GM12874 (cell line): ENCODE results near the gene STH.

Experiments
- CTCF ChIP-seq: IDR thresholded peaks from 2 replicates; pipeline ENCODE4 v1.5.1; 2011; ENCODE audit warnings: low read depth, mild to moderate bottlenecking, control low read depth, low read length, moderate library complexity; ENCODE audit not compliant: insufficient read depth

Gene STH

GRCh38 chr17:46031920-46032319, 32.9 kb downstream of the STH start:
- TF ChIP-seq CTCF = no peak

GRCh38 chr17:46032909-46033308, 33.9 kb downstream of the STH start:
- no peak for TF ChIP-seq CTCF

- no peak for TF ChIP-seq CTCF
These were observed 34.3 kb downstream of the STH start for GRCh38 chr17:46033392-46033791.

- TF ChIP-seq CTCF = no peak
These were observed 36.2 kb downstream of the STH start for GRCh38 chr17:46035112-46035818.

GRCh38 chr17:46036491-46036890, 37.4 kb downstream of the STH start:
- TF ChIP-seq CTCF = no peak

- TF ChIP-seq CTCF = no peak
These were observed 38.7 kb downstream of the STH start for GRCh38 chr17:46037722-46038255.

GRCh38 chr17:46038414-46038813, 39.4 kb downstream of the STH start:
- TF ChIP-seq CTCF = no peak
